ENCODE results near the gene SRGAP2C. TPM values are rescaled to one million over a fixed set of nuclear protein-coding genes. Genes with fewer than 3 reads are reported as not detected.
"Not testable (repeated sequence)": the region's sequence is repeated elsewhere in the genome, so short reads cannot be mapped to it uniquely, and the experiment has no call there.

Gene SRGAP2C
- total and polyA plus RNA-seq, 2 of the 13 experiments (the other 11 are each of a cell fraction or from before 2014, with no cell fraction given): 6.9 to 8.4 TPM

DNA sequence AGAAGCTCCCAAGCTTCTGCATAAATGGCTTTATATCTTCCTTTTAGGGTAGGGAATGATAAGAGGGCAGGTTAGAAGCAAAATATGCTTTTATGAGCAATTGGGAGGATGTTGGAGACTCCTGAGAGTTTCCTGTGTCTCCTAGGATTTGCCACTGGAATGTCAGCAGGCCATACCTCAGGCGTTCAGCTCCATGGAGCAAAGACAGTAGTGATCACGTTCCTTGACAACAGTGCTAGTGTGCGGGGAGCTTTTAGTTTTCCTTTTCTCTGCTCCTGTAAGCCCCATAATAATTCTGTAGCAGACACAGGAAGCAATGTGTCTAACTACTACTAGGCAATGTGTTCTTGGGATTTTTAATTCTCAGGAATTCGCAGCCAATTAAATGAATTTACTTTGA lies 113.8 kb downstream of the SRGAP2C start:
- BruUV-seq (replicated peaks); POLR2A ChIA-PET; H3K79me2 ChIP-seq (ENCODE audit: insufficient read depth, low read length); in situ Hi-C loops (cut with HindIII; ENCODE audit: extremely low pct_ligation_motif_present, low pct_unique_long_range_greater_than_20kb); H3K27ac ChIP-seq (ENCODE audit: extremely low read length, insufficient read depth, low read length); intact Hi-C loops (cut with micrococcal nuclease; ENCODE audit: unreplicated experiment); H3K9ac ChIP-seq (ENCODE audit: insufficient read depth, low read depth, low read length); H3K4me2 ChIP-seq (ENCODE audit: low read depth, low read length); H3K27me3 ChIP-seq (ENCODE audit: control insufficient read depth in 1 of 2, insufficient read depth in 2 of 2, low read length in 2 of 2); CTCF ChIA-PET (ENCODE audit: low intra/inter-chr PET ratio, low total read pairs); H4K20me1 ChIP-seq (ENCODE audit: insufficient read depth, low read length); FAIRE-seq; H3K36me3 ChIP-seq (replicated peaks in 1 of 2; ENCODE audit: control insufficient read depth in 1 of 2, insufficient read depth in 2 of 2, low read length in 2 of 2); H3K9me3 ChIP-seq (ENCODE audit: low read length); H2AFZ ChIP-seq (ENCODE audit: low read length); H3K4me1 ChIP-seq (ENCODE audit: insufficient read depth, low read length); DNase-seq (ENCODE audit: low spot score); H3K4me3 ChIP-seq (replicated peaks in 1 of 3; ENCODE audit: insufficient read depth in 1 of 3, low read depth in 2 of 3, low read length in 3 of 3); ATAC-seq: not testable (repeated sequence)
- WGBS (ENCODE audit: low lambda C conversion rate): no CpG with 5 or more reads among the region's 4 CpGs

DNA sequence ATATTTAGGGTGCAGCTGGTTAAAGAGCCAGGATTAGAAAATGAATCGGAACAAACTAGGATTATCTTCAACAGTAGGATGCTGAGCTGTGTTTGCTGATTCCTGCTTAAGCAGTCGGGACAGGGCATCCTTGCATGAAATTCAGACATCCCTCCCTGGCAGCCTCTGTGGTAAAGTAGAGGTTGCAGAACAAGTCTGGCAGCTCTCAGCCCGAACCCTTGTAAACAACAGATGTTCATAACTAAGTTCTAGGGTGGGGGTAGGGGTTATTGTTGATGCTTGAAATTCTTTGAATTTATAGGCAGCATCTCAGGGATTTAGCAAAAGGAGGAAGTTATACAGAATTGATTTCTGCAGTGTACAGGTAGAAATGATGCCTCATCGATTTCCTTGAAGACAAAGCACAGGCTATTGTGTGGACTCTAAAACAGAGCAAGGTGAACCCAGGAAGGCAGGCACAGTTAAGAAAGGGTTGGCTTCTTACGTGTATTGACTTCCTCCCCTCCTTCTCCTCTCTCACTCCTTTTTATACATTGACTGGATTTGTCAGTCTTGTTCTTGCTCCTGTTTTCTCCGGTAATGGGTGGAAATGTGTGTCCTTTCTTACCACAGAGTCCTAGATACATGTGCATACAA lies 114.9 kb downstream of the SRGAP2C start:
- POLR2A ChIA-PET; H3K4me2 ChIP-seq (ENCODE audit: low read depth, low read length); FAIRE-seq; H3K4me3 ChIP-seq (replicated peaks in 1 of 3; ENCODE audit: insufficient read depth in 1 of 3, low read depth in 2 of 3, low read length in 3 of 3); H3K9me3 ChIP-seq (ENCODE audit: low read length); ATAC-seq; H4K20me1 ChIP-seq (ENCODE audit: insufficient read depth, low read length); H3K27me3 ChIP-seq (ENCODE audit: control insufficient read depth in 1 of 2, insufficient read depth in 2 of 2, low read length in 2 of 2); CTCF ChIA-PET (ENCODE audit: low intra/inter-chr PET ratio, low total read pairs); H3K27ac ChIP-seq (ENCODE audit: extremely low read length, insufficient read depth, low read length); H3K36me3 ChIP-seq (replicated peaks in 1 of 2; ENCODE audit: control insufficient read depth in 1 of 2, insufficient read depth in 2 of 2, low read length in 2 of 2); DNase-seq (ENCODE audit: low spot score); BruUV-seq (replicated peaks); in situ Hi-C loops (cut with HindIII; ENCODE audit: extremely low pct_ligation_motif_present, low pct_unique_long_range_greater_than_20kb); intact Hi-C loops (cut with micrococcal nuclease; ENCODE audit: unreplicated experiment); H3K4me1 ChIP-seq (ENCODE audit: insufficient read depth, low read length); H3K79me2 ChIP-seq (ENCODE audit: insufficient read depth, low read length); H2AFZ ChIP-seq (ENCODE audit: low read length); H3K9ac ChIP-seq (ENCODE audit: insufficient read depth, low read depth, low read length): not testable (repeated sequence)
- 96% methylated on average over 3 of the region's 6 CpGs for WGBS (ENCODE audit: low lambda C conversion rate)

DNA sequence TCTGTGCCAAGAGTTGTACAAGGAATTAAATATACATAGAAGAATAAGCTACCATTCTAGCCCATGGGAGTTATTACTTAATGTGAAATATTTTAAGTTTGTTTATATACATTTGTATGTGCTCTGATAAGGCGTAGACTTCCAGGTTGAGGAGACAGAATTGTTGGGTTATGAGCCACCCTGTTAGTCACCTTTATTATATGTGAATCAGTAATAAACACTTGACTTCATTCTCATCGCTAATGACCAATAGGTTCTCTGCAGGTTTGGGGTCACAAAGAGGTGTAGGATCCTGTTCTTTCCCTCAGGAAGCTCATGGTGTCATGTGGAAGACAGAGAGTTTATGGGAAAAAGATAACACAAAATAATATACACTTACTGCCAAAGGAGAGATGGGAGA lies 117.1 kb downstream of the SRGAP2C start:
- ATAC-seq; H3K4me3 ChIP-seq (replicated peaks in 1 of 3; ENCODE audit: insufficient read depth in 1 of 3, low read depth in 2 of 3, low read length in 3 of 3); H3K4me1 ChIP-seq (ENCODE audit: insufficient read depth, low read length); H3K79me2 ChIP-seq (ENCODE audit: insufficient read depth, low read length); H4K20me1 ChIP-seq (ENCODE audit: insufficient read depth, low read length); H2AFZ ChIP-seq (ENCODE audit: low read length); H3K36me3 ChIP-seq (replicated peaks in 1 of 2; ENCODE audit: control insufficient read depth in 1 of 2, insufficient read depth in 2 of 2, low read length in 2 of 2); H3K9ac ChIP-seq (ENCODE audit: insufficient read depth, low read depth, low read length); H3K27me3 ChIP-seq (ENCODE audit: control insufficient read depth in 1 of 2, insufficient read depth in 2 of 2, low read length in 2 of 2); BruUV-seq (replicated peaks); H3K4me2 ChIP-seq (ENCODE audit: low read depth, low read length); POLR2A ChIA-PET; DNase-seq (ENCODE audit: low spot score); CTCF ChIA-PET (ENCODE audit: low intra/inter-chr PET ratio, low total read pairs); in situ Hi-C loops (cut with HindIII; ENCODE audit: extremely low pct_ligation_motif_present, low pct_unique_long_range_greater_than_20kb); intact Hi-C loops (cut with micrococcal nuclease; ENCODE audit: unreplicated experiment); H3K27ac ChIP-seq (ENCODE audit: extremely low read length, insufficient read depth, low read length); H3K9me3 ChIP-seq (ENCODE audit: low read length); FAIRE-seq: not testable (repeated sequence)
- WGBS (ENCODE audit: low lambda C conversion rate): no CpG with 5 or more reads among the region's 2 CpGs
